Gastroesophageal sphincter (tissue), 4 donors: Measurements from ENCODE around the gene IZUMO2. TPM values are rescaled to one million over a fixed set of nuclear protein-coding genes. Genes with fewer than 3 reads are reported as not detected.

Source experiments
- ATAC-seq: fragments of 150-250 bp; one replicate; pipeline ENCODE4 v1.9.1; 2016; ENCODE audit warnings: mild to moderate bottlenecking, moderate library complexity
- H3K27ac ChIP-seq, 4 donors: fragments of 200-600 bp; sonication (generic) in 3 of 4; 1 replicate in 3 of 4; 2 replicates in 1 of 4; pipeline ENCODE4 v1.5.1; 2016 to 2019
- H3K27me3 ChIP-seq: fragments of 200-600 bp; sonication (generic); one replicate; pipeline ENCODE4 v1.5.1; 2019
- H3K36me3 ChIP-seq, 2 donors: fragments of 200-600 bp; sonication (generic); one replicate each; pipeline ENCODE4 v1.5.1; 2019; ENCODE audit warnings: control low read depth in 1 of 2
- H3K4me1 ChIP-seq, 3 donors: fragments of 200-600 bp; sonication (generic); 1 replicate in 2 of 3; 2 replicates in 1 of 3; pipeline ENCODE4 v1.5.1; 2016 to 2019; ENCODE audit warnings: control low read depth in 2 of 3
- H3K4me3 ChIP-seq, 2 donors: fragments of 200-600 bp; sonication (generic); one replicate each; pipeline ENCODE4 v1.5.1; 2019; ENCODE audit warnings: mild to moderate bottlenecking in 1 of 2, moderate library complexity in 1 of 2
- H3K9me3 ChIP-seq, 3 donors: fragments of 200-600 bp; sonication (generic); one replicate each; pipeline ENCODE4 v1.5.1; 2017 to 2019; ENCODE audit warnings: control low read depth in 2 of 3
- EP300 ChIP-seq: sonication (generic); formaldehyde crosslinking; IDR thresholded peaks from one replicate; pipeline ENCODE4 v1.6.1; 2017; ENCODE audit warnings: antibody characterized with exemption, mild to moderate bottlenecking
- POLR2A ChIP-seq, 2 donors: fragments of 450-650 bp; IDR thresholded peaks; one replicate each; pipeline ENCODE4 v1.6.1; 2017; ENCODE audit warnings: antibody characterized with exemption in 2 of 2, mild to moderate bottlenecking in 2 of 2, moderate library complexity in 1 of 2
- POLR2AphosphoS5 ChIP-seq: sonication (generic); formaldehyde crosslinking; IDR thresholded peaks from one replicate; pipeline ENCODE4 v1.6.1; 2017; ENCODE audit warnings: antibody characterized with exemption
- WGBS, 2 donors: methylation state at CpG; one replicate each; pipeline ENCODE4 v1.1.5; 2018; ENCODE audit warnings: low coverage in 1 of 2; 5-methylcytosine and 5-hydroxymethylcytosine counted together
- total RNA-seq, 4 donors: library from RNA; depleted of rRNA; stranded (reverse); fragments of >200 nt; gene quantifications; one replicate each; pipeline ENCODE4 v1.1.0, GENCODE V29; 2016
- TF ChIP-seq, protein P1 (sequence below), 4 experiments: fragments of 200-600 bp in 2 of 4; fragments of 450-650 bp in 2 of 4; sonication (generic) in 1 of 4; IDR thresholded peaks; one replicate each; pipeline ENCODE4 v1.5.1; 2017 to 2019; ENCODE audit warnings: antibody characterized with exemption in 4 of 4, mild to moderate bottlenecking in 2 of 4, moderate library complexity in 2 of 4

IZUMO2 gene
- total RNA-seq, 4 donors from 2014 or later = not detected

DNA sequence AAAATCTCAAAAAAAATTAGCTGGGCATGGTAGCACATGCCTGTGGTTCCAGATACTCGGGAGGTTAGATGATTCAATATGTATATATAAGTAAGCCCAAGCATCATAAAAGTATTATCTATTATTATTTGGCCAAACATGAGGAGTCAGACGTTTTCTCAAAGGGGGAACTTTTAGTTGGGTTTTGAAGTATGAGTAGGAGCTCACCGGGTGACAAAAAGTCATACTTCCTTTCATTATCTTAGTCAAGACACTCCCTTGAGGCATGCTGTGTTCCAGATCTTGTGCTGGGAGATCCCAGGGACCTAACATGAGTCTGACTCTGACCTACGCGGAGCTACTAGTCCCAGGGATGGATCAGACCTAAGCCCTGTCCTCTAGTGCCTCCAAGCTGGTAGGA lies 32.1 kb upstream of the IZUMO2 start:
- H3K4me1 ChIP-seq = peaks cover 0 to 14% (median 8%) of the 10 kb centered on the region in 3 donors
- peaks cover 87% of the 10 kb centered on the region for H3K27me3 ChIP-seq
- no peak overlapping the region for H3K27ac ChIP-seq
- no peaks in the 10 kb centered on the region for H3K36me3 ChIP-seq
- no peak overlapping the region for H3K4me3 ChIP-seq
- ATAC-seq = no peak
- 27 to 71% methylated on average over 2 to 3 of the region's 5 CpGs for WGBS, 2 donors
- no peaks in the 10 kb centered on the region for H3K9me3 ChIP-seq
- no peak for TF ChIP-seq POLR2AphosphoS5
- TF ChIP-seq POLR2A (IDR thresholded peaks at IDR 0.05) = no peak
- no peak for TF ChIP-seq EP300
- TF ChIP-seq, protein P1, sequence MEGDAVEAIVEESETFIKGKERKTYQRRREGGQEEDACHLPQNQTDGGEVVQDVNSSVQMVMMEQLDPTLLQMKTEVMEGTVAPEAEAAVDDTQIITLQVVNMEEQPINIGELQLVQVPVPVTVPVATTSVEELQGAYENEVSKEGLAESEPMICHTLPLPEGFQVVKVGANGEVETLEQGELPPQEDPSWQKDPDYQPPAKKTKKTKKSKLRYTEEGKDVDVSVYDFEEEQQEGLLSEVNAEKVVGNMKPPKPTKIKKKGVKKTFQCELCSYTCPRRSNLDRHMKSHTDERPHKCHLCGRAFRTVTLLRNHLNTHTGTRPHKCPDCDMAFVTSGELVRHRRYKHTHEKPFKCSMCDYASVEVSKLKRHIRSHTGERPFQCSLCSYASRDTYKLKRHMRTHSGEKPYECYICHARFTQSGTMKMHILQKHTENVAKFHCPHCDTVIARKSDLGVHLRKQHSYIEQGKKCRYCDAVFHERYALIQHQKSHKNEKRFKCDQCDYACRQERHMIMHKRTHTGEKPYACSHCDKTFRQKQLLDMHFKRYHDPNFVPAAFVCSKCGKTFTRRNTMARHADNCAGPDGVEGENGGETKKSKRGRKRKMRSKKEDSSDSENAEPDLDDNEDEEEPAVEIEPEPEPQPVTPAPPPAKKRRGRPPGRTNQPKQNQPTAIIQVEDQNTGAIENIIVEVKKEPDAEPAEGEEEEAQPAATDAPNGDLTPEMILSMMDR (IDR thresholded peaks at IDR 0.05) = no peak

DNA sequence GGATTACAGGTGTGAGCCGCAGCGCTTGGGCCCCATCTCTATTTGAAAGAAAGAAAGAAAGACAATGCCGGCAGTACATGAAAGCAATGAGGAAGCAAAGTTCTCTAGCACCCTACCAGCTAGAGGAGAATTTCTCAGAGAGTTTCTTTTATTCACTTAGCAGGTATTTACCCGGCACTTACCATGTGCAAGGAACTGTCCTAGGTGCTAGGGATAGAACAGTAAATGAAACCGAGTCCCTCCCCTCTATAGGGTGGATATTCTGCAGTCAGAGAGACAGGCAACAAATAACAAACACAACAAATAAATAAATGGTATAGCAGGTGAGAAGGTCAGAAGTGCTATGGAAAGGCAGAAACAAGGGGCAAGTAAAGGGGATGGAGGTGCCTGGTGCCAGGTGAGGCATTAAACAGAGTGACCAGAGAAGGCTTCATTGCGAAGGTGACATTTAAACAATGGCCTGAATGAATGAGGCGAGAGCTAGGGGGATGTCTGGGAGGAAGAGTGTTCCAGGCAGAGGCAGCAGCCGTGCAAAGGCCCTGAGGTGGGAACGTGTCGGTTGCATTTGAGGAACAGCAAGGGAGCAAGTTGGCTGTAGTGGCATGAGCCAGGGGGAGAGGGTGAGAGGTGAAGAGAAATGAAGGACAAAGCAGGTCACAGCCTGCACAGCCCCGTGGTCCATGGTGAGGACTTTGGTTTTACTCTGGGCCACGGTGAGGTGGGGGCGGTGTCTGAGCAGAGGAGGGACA lies 29.6 kb upstream of the IZUMO2 start:
- H3K4me1 ChIP-seq = no peaks in the 10 kb centered on the region
- ATAC-seq = no peak
- no peaks in the 10 kb centered on the region for H3K36me3 ChIP-seq
- TF ChIP-seq POLR2AphosphoS5 (no peak), EP300 (no peak), POLR2A (IDR thresholded peaks at IDR 0.05) (no peak)
- H3K4me3 ChIP-seq = no peak overlapping the region
- WGBS, 2 donors = 56 to 62% methylated on average over 9 to 11 of the region's 13 CpGs
- peaks cover 87% of the 10 kb centered on the region for H3K27me3 ChIP-seq
- H3K27ac ChIP-seq = no peak overlapping the region
- peaks cover 0 to 6% (median 0%) of the 10 kb centered on the region in 3 donors for H3K9me3 ChIP-seq

DNA sequence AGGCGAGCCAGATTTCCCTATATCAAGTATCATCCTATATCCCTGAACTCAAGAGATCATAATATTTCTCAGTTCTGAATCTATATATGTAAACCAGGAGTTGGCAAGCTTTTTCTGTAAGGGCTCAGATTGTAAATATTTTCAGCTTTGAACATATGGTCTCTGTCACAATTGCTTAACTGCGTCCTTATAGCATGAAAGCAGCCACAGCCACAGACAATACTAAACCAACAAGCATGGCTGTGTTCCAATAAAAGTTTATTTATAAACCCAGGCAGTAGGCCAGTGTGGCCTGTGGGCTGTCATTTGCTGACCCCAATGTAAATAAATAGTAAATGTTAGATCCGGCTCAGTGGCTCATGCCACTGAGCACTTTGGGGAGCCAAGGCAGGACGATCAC lies 28.1 kb upstream of the IZUMO2 start:
- Histone ChIP-seq H3K4me1 (no peaks in the 10 kb centered on the region), H3K27me3 (peaks cover 80% of the 10 kb centered on the region), H3K27ac (no peak overlapping the region), H3K36me3 (no peaks in the 10 kb centered on the region), H3K4me3 (no peak overlapping the region), H3K9me3 (peaks cover 0 to 6% (median 0%) of the 10 kb centered on the region in 3 donors)
- no peak for ATAC-seq
- 6 to 27% methylated on average over 2 to 4 of the region's 4 CpGs for WGBS, 2 donors
- TF ChIP-seq POLR2A (IDR thresholded peaks at IDR 0.05) (no peak), EP300 (no peak), POLR2AphosphoS5 (no peak)
- TF ChIP-seq, protein P1 (IDR thresholded peaks at IDR 0.05) = no peak

DNA sequence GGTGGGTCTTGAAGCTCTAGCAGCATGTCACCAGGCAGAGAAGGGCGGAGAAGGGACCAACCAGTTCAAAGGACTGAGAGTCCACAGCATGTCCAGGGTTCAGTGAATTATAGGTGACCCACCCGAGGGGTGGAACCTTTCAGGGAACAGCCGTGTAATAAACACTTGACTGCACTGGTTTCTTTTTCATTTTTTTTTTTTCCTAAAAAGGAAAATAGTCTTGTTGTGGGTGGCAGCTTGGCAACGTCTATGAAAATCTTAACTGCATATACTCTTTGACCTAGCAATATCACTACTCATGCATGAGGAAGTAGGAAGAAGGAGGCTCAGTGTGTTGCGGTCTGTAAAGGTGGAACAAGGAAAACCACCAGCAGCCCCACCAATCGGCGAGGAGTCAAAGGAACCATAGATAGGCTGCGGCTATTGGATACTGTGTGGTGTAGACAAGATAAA lies 27.4 kb upstream of the IZUMO2 start:
- no peak overlapping the region for H3K4me3 ChIP-seq
- no peak for TF ChIP-seq POLR2AphosphoS5
- TF ChIP-seq POLR2A (IDR thresholded peaks at IDR 0.05) = no peak
- TF ChIP-seq, protein P1 (IDR thresholded peaks at IDR 0.05) = no peak
- TF ChIP-seq EP300 = no peak
- no peak for ATAC-seq
- peaks cover 0 to 6% (median 0%) of the 10 kb centered on the region in 3 donors for H3K9me3 ChIP-seq
- H3K27ac ChIP-seq = no peak overlapping the region
- H3K36me3 ChIP-seq = no peaks in the 10 kb centered on the region
- no peaks in the 10 kb centered on the region for H3K4me1 ChIP-seq
- H3K27me3 ChIP-seq = peaks cover 73% of the 10 kb centered on the region
- WGBS, 2 donors = 61 to 73% methylated on average over 8 of the region's 8 CpGs

DNA sequence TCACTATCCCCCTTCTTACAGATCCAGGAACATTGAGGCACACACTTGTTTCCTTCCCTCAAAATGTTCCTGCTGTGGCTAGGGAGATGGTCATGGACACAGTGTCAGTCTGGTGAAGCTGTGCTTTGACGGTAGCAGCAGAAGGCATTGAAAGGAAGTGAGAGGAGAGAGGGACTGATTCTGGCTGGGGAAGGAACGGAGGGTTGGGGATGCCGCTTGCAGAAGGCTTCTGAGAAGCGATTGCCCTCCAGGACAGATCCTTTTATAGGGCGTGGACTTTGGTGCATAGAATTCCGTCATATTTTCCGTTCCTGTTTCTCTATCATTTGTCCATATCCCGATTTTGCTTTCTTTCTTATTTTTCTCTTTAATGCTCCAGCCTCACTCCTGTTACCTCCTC lies 26.2 kb upstream of the IZUMO2 start:
- H3K9me3 ChIP-seq = peaks cover 0 to 6% (median 0%) of the 10 kb centered on the region in 3 donors
- TF ChIP-seq, protein P1 (IDR thresholded peaks at IDR 0.05) = no peak
- TF ChIP-seq EP300 (no peak), POLR2A (IDR thresholded peaks at IDR 0.05) (no peak), POLR2AphosphoS5 (no peak)
- H3K4me1 ChIP-seq = no peaks in the 10 kb centered on the region
- ATAC-seq = no peak
- no peak overlapping the region for H3K4me3 ChIP-seq
- H3K36me3 ChIP-seq = no peaks in the 10 kb centered on the region
- no peak overlapping the region for H3K27ac ChIP-seq
- WGBS, 2 donors = 65 to 66% methylated on average over 6 to 8 of the region's 8 CpGs
- peaks cover 68% of the 10 kb centered on the region for H3K27me3 ChIP-seq
